Left ventricle myocardium inferior (tissue), 1 donor: Measurements from ENCODE around the gene TRAF3IP3. TPM values are rescaled to one million over a fixed set of nuclear protein-coding genes. Genes with fewer than 3 reads are reported as not detected.

ENCODE experiments used
- DNase-seq: peaks from one replicate; pipeline ENCODE4 v3.0.0-alpha.2; 2020
- H3K27ac ChIP-seq: fragments of 200-600 bp; replicated peaks from 2 replicates; pipeline ENCODE4 v1.8.0; 2021
- H3K27me3 ChIP-seq: fragments of 200-600 bp; 2 replicates; pipeline ENCODE4 v1.8.0; 2021; ENCODE audit warnings: low read depth
- H3K36me3 ChIP-seq: fragments of 200-600 bp; 2 replicates; pipeline ENCODE4 v1.8.0; 2021
- H3K4me1 ChIP-seq: fragments of 200-600 bp; 2 replicates; pipeline ENCODE4 v1.8.0; 2021
- H3K4me3 ChIP-seq: fragments of 200-600 bp; 2 replicates; pipeline ENCODE4 v1.8.0; 2021; ENCODE audit warnings: mild to moderate bottlenecking, moderate library complexity
- H3K9me3 ChIP-seq: fragments of 200-600 bp; replicated peaks from 2 replicates; pipeline ENCODE4 v1.8.0; 2021
- CTCF ChIP-seq: fragments of 200-600 bp; IDR thresholded peaks from 2 replicates; pipeline ENCODE4 v1.8.0; 2021; ENCODE audit warnings: antibody characterized with exemption, mild to moderate bottlenecking, borderline replicate concordance
- intact Hi-C: fragments of 100-400 bp; cut with micrococcal nuclease; formaldehyde crosslinking; loops from one replicate; pipeline ENCODE4 v1.11.0; 2022
- total RNA-seq: library from RNA; stranded (reverse); fragmentation: NEBNext Ultra II Directional; extraction: Animal tissue kit (Norgen Biotek cat#: 25700); gene quantifications from one replicate; pipeline ENCODE4 v1.2.1, GENCODE V29; 2021
- donor health status: DM: no; HTN: yes; CAD: no; lungs with severe emphysema.

The TRAF3IP3 gene
- total RNA-seq, 1 donor from 2014 or later, result 1.2 TPM

- peaks cover 39% of the 10 kb centered on the region for H3K4me1 ChIP-seq
- no peaks in the 10 kb centered on the region for H3K27me3 ChIP-seq
- H3K4me3 ChIP-seq, result no peak overlapping the region
- no peak for TF ChIP-seq CTCF
- no peaks in the 10 kb centered on the region for H3K9me3 ChIP-seq
- peak overlapping the region; percentile 64 for H3K27ac ChIP-seq
- DNase-seq, result peak; percentile 43
- H3K36me3 ChIP-seq, result no peaks in the 10 kb centered on the region
- intact Hi-C loops, result no loop called here
Observed at GRCh38 chr1:209728466-209728865, 27.4 kb upstream of the TRAF3IP3 start.

GRCh38 chr1:209729436-209729835, 26.4 kb upstream of the TRAF3IP3 start:
- Histone ChIP-seq H3K27me3 (no peaks in the 10 kb centered on the region), H3K4me3 (no peak overlapping the region), H3K27ac (peak overlapping the region; percentile 64), H3K9me3 (no peaks in the 10 kb centered on the region), H3K36me3 (no peaks in the 10 kb centered on the region), H3K4me1 (peaks cover 47% of the 10 kb centered on the region)
- intact Hi-C loops, result no loop called here
- no peak for TF ChIP-seq CTCF
- DNase-seq, result no peak

- no peak for DNase-seq
- Histone ChIP-seq H3K4me1 (peaks cover 45% of the 10 kb centered on the region), H3K27me3 (no peaks in the 10 kb centered on the region), H3K9me3 (no peaks in the 10 kb centered on the region), H3K4me3 (no peak overlapping the region), H3K36me3 (no peaks in the 10 kb centered on the region), H3K27ac (peak overlapping the region; percentile 12)
- intact Hi-C loops, result no loop called here
- TF ChIP-seq CTCF, result no peak
Observed at GRCh38 chr1:209732725-209733124, 23.1 kb upstream of the TRAF3IP3 start.

- TF ChIP-seq CTCF, result no peak
- Histone ChIP-seq H3K27me3 (no peaks in the 10 kb centered on the region), H3K4me1 (peaks cover 38% of the 10 kb centered on the region), H3K27ac (peak overlapping the region; percentile 13), H3K36me3 (no peaks in the 10 kb centered on the region), H3K4me3 (no peak overlapping the region), H3K9me3 (no peaks in the 10 kb centered on the region)
- intact Hi-C loops, result no loop called here
- no peak for DNase-seq
Observed at GRCh38 chr1:209733409-209734192, 22.3 kb upstream of the TRAF3IP3 start.

- H3K4me3 ChIP-seq, result no peak overlapping the region
Observed at GRCh38 chr1:209736490-209737117, 19.2 kb upstream of the TRAF3IP3 start.

More at GRCh38 chr1:209736490-209737117, 19.2 kb upstream of the TRAF3IP3 start:
- H3K36me3 ChIP-seq, result no peaks in the 10 kb centered on the region
- intact Hi-C loops, result no loop called here
- no peaks in the 10 kb centered on the region for H3K9me3 ChIP-seq
- H3K27ac ChIP-seq, result no peak overlapping the region
- H3K27me3 ChIP-seq, result no peaks in the 10 kb centered on the region
- DNase-seq, result no peak
- TF ChIP-seq CTCF, result no peak
- H3K4me1 ChIP-seq, result peaks cover 40% of the 10 kb centered on the region
